Lower leg skin (tissue), 3 donors: ENCODE results near the gene ADAD1.

Experiments used
- POLR2A ChIP-seq, 2 donors: fragments of 450-650 bp; IDR thresholded peaks; one replicate each; pipeline ENCODE4 v1.6.1; 2016 to 2017; ENCODE audit warnings: antibody characterized with exemption in 2 of 2, mild to moderate bottlenecking in 1 of 2, moderate library complexity in 1 of 2
- TF ChIP-seq, protein P1 (sequence below), 3 donors: fragments of 450-650 bp; IDR thresholded peaks; one replicate each; pipeline ENCODE4 v1.5.1; 2016; ENCODE audit warnings: antibody characterized with exemption in 3 of 3, mild to moderate bottlenecking in 3 of 3, moderate library complexity in 2 of 3

DNA sequence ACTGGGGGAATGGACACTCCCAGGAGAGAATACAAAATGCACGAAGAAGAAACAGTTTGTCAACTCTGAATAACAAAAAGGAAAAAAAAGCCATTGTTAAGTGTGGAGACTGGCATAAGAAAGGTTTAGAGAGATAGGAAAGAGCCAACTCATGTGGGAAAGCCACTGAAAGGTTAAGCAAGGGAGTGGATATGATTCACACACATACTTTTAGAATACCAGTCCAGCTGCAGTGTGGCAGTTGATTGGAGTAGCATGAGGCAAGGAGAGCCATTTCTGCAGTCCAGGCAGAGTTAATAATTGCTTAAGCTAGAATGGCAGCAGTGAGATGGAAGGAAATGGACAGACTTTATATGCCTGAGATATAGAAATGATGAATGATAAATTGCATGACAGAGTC lies 36.9 kb upstream of the ADAD1 start:
- TF ChIP-seq, protein P1, sequence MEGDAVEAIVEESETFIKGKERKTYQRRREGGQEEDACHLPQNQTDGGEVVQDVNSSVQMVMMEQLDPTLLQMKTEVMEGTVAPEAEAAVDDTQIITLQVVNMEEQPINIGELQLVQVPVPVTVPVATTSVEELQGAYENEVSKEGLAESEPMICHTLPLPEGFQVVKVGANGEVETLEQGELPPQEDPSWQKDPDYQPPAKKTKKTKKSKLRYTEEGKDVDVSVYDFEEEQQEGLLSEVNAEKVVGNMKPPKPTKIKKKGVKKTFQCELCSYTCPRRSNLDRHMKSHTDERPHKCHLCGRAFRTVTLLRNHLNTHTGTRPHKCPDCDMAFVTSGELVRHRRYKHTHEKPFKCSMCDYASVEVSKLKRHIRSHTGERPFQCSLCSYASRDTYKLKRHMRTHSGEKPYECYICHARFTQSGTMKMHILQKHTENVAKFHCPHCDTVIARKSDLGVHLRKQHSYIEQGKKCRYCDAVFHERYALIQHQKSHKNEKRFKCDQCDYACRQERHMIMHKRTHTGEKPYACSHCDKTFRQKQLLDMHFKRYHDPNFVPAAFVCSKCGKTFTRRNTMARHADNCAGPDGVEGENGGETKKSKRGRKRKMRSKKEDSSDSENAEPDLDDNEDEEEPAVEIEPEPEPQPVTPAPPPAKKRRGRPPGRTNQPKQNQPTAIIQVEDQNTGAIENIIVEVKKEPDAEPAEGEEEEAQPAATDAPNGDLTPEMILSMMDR (IDR thresholded peaks at IDR 0.05) = no peak
- no peak for TF ChIP-seq POLR2A (IDR thresholded peaks at IDR 0.05)
